ENCODE measurements around the gene RBM23.

DNA sequence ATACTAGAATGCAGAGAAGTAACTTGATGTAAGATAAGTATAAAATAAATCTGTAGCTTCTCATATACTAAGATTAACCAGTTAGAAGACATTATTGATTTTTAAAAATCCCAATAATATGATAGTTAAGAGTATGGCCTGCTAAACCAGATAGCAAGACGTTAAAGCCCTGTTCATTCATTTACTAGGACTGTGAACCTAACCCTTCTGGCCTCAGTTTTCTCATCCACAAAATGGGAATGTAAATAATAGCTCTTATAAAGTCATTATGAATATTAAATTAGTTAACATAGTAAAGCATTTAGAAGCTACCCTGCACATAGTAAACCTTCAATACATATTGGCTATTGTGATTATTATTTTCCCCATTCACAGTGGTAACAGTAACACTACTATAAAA lies 16.2 kb upstream of the RBM23 start:
- TF ChIP-seq, protein P1, sequence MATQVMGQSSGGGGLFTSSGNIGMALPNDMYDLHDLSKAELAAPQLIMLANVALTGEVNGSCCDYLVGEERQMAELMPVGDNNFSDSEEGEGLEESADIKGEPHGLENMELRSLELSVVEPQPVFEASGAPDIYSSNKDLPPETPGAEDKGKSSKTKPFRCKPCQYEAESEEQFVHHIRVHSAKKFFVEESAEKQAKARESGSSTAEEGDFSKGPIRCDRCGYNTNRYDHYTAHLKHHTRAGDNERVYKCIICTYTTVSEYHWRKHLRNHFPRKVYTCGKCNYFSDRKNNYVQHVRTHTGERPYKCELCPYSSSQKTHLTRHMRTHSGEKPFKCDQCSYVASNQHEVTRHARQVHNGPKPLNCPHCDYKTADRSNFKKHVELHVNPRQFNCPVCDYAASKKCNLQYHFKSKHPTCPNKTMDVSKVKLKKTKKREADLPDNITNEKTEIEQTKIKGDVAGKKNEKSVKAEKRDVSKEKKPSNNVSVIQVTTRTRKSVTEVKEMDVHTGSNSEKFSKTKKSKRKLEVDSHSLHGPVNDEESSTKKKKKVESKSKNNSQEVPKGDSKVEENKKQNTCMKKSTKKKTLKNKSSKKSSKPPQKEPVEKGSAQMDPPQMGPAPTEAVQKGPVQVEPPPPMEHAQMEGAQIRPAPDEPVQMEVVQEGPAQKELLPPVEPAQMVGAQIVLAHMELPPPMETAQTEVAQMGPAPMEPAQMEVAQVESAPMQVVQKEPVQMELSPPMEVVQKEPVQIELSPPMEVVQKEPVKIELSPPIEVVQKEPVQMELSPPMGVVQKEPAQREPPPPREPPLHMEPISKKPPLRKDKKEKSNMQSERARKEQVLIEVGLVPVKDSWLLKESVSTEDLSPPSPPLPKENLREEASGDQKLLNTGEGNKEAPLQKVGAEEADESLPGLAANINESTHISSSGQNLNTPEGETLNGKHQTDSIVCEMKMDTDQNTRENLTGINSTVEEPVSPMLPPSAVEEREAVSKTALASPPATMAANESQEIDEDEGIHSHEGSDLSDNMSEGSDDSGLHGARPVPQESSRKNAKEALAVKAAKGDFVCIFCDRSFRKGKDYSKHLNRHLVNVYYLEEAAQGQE (IDR thresholded peaks at IDR 0.05; ENCODE audit: low read depth, low read length) = no peak
- TF ChIP-seq, protein P2, sequence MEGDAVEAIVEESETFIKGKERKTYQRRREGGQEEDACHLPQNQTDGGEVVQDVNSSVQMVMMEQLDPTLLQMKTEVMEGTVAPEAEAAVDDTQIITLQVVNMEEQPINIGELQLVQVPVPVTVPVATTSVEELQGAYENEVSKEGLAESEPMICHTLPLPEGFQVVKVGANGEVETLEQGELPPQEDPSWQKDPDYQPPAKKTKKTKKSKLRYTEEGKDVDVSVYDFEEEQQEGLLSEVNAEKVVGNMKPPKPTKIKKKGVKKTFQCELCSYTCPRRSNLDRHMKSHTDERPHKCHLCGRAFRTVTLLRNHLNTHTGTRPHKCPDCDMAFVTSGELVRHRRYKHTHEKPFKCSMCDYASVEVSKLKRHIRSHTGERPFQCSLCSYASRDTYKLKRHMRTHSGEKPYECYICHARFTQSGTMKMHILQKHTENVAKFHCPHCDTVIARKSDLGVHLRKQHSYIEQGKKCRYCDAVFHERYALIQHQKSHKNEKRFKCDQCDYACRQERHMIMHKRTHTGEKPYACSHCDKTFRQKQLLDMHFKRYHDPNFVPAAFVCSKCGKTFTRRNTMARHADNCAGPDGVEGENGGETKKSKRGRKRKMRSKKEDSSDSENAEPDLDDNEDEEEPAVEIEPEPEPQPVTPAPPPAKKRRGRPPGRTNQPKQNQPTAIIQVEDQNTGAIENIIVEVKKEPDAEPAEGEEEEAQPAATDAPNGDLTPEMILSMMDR (IDR thresholded peaks at IDR 0.05) = no peak
- TF ChIP-seq CHD2 (IDR thresholded peaks at IDR 0.05; ENCODE audit: low read length, partially characterized antibody) (no peak), TAF1 (IDR thresholded peaks at IDR 0.05; ENCODE audit: borderline replicate concordance, low read depth, low read length) (no peak), EP300 (IDR thresholded peaks at IDR 0.05; ENCODE audit: borderline replicate concordance in 1 of 2, low read depth in 1 of 2, low read length in 1 of 2) (no peak), POLR2AphosphoS5 (IDR thresholded peaks at IDR 0.05; ENCODE audit: low read depth, low read length) (no peak), RAD21 (IDR thresholded peaks at IDR 0.05; ENCODE audit: low read length) (no peak), SMC3 (IDR thresholded peaks at IDR 0.05; ENCODE audit: low read depth, low read length) (no peak), FOXJ3 (CRISPR knock-in tag; IDR thresholded peaks at IDR 0.05) (no peak), EZH2phosphoT487 (IDR thresholded peaks at IDR 0.05; ENCODE audit: borderline replicate concordance, low read depth) (no peak), YY1 (IDR thresholded peaks at IDR 0.05; ENCODE audit: low read depth) (no peak)
- TF ChIP-seq, protein P3, sequence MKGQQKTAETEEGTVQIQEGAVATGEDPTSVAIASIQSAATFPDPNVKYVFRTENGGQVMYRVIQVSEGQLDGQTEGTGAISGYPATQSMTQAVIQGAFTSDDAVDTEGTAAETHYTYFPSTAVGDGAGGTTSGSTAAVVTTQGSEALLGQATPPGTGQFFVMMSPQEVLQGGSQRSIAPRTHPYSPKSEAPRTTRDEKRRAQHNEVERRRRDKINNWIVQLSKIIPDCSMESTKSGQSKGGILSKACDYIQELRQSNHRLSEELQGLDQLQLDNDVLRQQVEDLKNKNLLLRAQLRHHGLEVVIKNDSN (IDR thresholded peaks at IDR 0.05; ENCODE audit: borderline replicate concordance, low read depth) = no peak
- TF ChIP-seq, protein P4, sequence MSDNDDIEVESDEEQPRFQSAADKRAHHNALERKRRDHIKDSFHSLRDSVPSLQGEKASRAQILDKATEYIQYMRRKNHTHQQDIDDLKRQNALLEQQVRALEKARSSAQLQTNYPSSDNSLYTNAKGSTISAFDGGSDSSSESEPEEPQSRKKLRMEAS (IDR thresholded peaks at IDR 0.05; ENCODE audit: low read depth) = no peak
- TF ChIP-seq, protein P5, sequence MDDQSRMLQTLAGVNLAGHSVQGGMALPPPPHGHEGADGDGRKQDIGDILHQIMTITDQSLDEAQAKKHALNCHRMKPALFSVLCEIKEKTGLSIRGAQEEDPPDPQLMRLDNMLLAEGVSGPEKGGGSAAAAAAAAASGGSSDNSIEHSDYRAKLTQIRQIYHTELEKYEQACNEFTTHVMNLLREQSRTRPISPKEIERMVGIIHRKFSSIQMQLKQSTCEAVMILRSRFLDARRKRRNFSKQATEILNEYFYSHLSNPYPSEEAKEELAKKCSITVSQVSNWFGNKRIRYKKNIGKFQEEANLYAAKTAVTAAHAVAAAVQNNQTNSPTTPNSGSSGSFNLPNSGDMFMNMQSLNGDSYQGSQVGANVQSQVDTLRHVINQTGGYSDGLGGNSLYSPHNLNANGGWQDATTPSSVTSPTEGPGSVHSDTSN (IDR thresholded peaks at IDR 0.05) = no peak
